Stimulated activated CD4-positive, alpha-beta T cell treated with anti-CD3 and anti-CD28 coated beads, Interleukin-1b, Interleukin-23, amount 100 ng/mL, for 4 hours (primary cell): ENCODE measurements around the gene CCDC158.
A peak's percentile ranks its signal among the peaks of the same experiment; 100 is the strongest.
"Not testable (repeated sequence)": the region's sequence is repeated elsewhere in the genome, so short reads cannot be mapped to it uniquely, and the experiment has no call there.

Experiments
- DNase-seq, 2 donors: peaks; one replicate each; pipeline ENCODE4 v3.0.0-alpha.2; 2020; ENCODE audit warnings: low read depth in 2 of 2

Gene CCDC158

DNA sequence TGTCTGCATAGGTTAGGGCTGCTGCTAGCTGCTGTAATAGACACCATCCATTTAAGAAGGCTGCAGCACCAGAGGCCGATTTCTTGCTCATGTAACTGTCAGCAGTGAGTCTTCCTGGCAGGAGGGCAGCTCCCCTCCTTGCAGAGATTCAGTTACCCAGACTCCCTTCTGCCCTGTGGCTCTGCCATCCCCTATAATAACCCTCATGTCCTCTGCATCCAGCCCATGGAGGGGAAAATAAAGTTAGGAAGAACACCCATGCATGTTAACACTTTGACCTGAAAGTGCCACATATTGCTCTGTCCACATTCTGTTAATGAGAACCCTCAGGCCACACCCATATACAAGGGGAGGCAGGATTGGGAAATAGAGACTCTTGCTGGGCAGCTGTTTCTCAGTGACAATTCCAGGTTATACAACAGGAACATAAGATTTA is 109.0 kb downstream of the CCDC158 start:
- DNase-seq: no peak

- DNase-seq: no peak
These were observed 110.3 kb downstream of the CCDC158 start for GRCh38 chr4:76310683-76311082.

DNA sequence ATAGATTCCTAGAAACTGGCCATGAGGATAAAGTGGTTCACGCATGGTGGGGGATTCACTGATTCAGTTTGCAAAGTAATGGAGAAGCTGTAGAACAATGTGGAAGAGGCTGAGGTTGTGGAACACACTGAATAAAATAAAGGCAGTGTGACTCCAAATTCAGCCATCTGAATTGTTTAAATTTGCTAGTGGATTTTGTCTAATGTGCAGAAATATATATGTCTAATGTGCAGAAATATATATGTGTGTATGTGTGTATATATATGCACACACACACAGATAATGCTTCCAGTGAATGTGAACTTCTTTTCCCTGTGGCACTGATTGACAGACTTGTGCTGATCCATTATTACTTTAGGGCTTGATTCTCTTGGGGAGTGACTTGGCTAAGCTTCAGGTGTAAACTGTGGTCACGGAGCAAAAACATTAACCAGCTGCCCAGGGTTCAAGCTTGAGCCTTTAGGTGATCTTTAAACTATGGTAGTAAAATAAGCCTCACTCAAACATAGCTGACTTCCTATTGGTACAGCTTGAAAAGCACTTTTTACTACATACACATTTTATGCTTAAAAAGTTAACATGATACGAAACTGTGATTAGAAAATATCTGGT is 110.9 kb downstream of the CCDC158 start:
- no peak for DNase-seq

GRCh38 chr4:76308548-76308947 is 112.4 kb downstream of the CCDC158 start:
- DNase-seq: no peak

DNA sequence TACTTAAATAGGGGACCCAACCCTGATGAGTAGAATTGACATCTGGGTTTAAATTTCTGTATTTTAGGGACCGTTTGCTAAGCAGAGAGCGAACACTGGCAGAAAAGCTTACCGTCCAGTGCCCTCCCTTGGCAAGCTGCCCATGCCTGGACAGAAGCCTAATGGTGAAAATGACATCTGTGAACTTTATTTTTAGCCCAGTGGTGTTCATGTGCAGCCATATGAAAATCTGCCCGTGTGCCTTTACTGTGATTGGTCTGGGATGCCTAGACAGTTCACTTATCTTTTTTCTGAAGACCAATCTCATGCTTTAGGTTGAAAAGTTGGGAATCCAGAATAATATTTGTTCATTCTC is 113.3 kb downstream of the CCDC158 start:
- DNase-seq: no peak

DNA sequence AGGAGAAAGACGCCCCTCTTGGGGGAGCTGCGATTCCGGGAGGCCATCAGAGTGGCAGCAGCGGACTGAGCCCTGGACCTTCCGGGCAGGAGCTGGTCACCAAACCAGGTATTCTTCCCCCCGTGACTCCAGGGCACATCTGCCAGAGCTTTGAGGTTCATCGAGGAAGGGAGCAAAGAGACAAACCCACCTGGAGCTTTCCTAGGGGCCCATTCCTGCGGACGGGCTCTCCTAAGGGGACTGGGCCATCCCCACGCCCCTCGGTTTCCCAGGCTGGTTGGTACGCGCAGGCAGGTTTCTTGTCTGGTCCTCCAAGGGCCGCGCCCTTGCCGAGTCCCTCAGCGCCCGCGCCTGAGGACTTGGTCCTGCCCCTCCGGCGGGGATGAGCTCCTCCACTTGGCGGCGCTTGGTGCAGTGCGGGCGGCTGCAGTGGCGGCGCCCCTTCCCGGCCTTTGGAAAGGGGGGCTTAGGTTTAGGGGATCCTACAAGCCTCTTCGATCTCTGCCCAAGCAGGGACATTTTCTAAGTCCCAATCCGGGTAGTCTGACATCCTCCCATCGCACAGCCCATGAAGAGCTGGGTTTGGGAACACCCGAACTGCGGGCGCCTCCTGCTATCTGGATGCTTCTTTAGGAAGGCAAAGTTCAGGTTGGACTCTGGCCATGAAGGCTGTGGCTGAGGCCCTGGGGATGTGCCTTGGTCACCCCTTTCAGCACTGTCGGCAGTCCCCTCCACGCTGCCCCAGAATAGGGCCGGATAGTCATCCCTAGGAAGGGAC is 113.9 kb downstream of the CCDC158 start:
- DNase-seq: no peak

GRCh38 chr4:76305971-76306881 is 114.7 kb downstream of the CCDC158 start, which contains the start of gene STBD1:
Gene STBD1 (plus strand): TSS chr4:76306733. CDS start chr4:76306770, 37 bp downstream.
- peak in 1 of 2 donors; percentile 25 for DNase-seq

DNA sequence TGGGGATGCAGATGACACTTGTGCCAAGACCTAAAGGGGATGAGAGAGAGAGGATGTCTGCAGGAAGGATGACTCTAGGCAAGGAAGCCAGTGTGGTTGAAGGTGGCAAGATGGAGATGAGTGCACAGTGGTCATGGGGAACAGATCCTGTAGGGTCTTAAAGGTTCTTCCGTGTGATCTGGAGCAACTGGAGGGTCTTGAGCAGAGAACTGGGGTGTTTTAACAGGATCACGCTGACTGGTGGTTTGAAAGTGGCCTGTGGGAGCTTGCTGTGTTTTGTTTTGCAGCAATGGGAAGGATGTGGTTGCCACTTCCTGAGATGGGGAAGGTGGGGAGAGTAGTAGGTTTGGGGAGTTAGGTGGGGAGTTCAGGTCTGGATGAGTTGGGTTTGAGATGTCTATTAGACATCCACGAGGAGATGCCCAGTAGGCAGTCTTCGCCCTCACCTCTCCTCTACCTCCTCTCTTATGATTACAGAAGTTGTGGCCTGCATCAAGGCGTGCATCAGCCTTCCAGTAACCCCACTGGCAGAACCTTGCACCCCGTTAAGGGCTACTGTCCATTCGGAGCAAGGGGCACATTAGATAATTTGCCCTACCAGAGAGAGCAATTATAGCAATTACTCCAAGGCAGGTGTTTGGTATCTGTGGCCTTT is 115.8 kb downstream of the CCDC158 start:
- DNase-seq: no peak

- no peak for DNase-seq
These were observed 118.0 kb downstream of the CCDC158 start for GRCh38 chr4:76302826-76303438.

DNA sequence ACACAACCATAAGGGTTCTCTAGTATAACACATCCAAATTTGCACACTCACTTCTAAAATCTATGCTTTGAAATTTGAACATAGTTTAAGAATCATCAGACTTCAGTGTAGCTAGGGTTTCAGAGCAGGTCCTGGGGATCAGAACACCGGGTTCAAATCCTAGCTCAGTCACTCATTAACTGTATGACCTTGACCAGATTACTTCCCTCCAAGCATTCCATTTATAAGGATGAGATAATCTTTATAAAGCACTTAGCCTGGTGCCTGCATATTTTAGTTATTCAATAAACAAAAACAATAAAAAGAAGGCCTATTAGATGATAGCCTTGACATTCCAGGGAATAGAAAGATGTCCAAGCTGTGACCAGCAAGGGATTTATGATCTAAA is 119.2 kb downstream of the CCDC158 start:
- no peak for DNase-seq

DNA sequence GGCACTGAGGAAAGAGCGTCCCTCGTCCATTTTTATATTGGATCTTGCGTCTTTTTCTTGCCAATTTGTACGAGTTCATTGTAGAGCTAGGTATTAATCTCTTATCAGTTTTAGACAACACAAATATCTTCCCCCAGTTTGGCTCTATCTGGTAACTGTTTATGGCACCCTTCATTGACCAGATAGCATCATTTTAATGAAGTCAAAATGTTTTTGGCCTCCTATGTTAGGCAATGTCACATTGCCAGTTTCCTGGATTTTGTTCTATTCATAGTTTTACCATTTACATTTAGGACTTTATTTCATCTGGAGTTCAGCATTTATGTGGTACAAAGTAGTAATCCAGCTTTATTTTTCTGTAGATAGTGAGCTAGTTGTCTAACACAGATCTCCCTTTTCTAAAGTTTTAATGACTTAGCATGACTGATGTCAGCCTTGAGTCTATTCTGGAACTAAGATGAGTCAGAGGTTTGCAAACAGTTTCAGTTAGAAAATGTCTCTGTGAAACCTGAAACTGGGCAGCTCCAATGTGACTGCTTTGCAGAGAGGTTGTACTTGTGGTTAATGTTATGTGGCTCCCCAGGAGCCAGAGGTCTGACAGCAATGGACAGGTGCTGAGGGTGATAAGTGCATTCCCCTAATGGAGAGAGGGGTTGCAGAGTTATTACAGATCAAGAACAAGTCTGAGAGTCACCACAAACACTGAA is 119.7 kb downstream of the CCDC158 start:
- DNase-seq: no peak

GRCh38 chr4:76300012-76300411 is 120.9 kb downstream of the CCDC158 start:
- no peak for DNase-seq

- no peak for DNase-seq
These were observed 122.7 kb downstream of the CCDC158 start for GRCh38 chr4:76298227-76298626.

- no peak for DNase-seq
These were observed 124.6 kb downstream of the CCDC158 start for GRCh38 chr4:76296286-76296820.

GRCh38 chr4:76293772-76294171 is 127.2 kb downstream of the CCDC158 start:
- no peak for DNase-seq

DNA sequence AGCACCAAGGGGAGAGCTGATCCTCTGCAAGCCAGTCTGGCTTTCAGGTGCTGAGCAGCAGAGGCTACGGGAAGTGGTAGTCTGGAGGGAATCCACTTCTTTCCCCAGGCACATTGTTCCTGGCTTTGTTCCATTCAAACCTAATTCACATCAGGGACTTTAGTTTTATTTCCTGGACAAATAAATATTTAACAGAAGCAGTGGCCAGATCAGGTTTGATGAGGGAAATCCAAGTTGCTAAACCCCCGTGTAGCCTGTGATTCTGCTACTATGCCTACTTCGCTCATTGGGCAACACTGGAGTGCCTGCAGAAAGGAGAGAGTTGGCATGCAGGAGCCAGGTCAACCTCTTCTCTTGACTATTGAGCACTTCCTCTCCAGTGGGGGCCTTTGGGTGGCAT is 128.2 kb downstream of the CCDC158 start:
- DNase-seq: no peak

DNA sequence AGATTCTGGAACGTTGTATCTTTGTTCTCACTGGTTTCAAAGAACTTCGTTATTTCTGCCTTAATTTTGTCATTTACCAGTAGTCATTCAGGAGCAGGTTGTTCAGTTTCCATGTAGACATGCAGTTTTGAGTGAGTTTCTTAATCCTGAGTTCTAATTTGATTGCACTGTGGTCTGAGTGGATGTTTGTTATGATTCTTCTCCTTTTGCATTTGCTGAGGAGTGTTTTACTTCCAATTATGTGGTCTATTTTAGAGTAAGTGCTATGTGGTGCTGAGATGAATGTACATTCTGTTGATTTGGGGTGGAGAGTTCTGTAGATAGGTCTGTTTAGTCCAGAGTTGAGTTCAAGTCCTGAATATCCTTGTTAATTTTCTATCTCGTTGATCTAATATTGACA is 133.1 kb downstream of the CCDC158 start:
- not testable (repeated sequence) for DNase-seq

DNA sequence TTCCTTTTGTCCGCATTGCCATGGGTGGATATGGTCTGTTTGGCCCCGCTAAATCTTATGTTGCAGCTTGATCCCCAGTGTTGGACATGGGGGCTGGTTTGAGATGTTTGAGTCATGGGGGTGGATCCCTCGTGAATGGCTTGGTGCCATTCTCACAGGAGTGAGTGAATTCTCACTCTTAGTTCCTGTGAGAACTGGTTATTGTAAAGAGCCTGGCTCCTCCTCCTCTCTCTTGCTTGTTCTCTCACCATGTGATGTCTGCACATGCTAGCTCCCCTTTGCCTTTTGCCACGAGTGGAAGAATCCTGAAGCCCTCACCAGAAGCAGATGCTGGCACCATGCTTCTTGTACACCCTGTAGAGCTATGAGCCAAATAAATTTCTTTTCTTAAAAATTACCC is 137.0 kb downstream of the CCDC158 start:
- no peak for DNase-seq

GRCh38 chr4:76282941-76283689 is 137.8 kb downstream of the CCDC158 start:
- no peak for DNase-seq

DNA sequence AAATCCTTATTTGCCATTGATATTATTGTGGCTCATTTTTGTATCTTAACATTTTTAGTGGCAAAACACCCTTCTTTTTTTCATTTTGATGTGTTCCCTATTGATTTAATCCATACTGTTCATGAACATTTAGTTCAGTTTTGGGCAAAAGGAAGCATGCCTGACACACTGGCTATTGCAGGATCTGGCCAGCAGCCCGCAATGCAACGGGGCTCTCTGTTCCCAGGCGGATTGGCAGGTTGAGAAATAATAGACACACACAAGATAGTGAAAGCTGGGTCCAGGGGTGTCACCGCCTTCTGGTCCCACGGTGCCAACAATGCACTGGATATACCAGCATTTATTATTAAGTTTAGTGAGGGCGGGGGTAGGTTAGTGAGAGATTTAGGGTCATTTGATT is 139.3 kb downstream of the CCDC158 start:
- not testable (repeated sequence) for DNase-seq
